HepG2 (cell line): Measurements from ENCODE around the gene LRRC27. TPM values are rescaled to one million over a fixed set of nuclear protein-coding genes. Genes with fewer than 3 reads are reported as not detected.

ENCODE experiments used
- ELF1 ChIP-seq: sonication (generic); formaldehyde crosslinking; IDR thresholded peaks from 2 replicates; pipeline ENCODE4 v1.4.0; 2020; ENCODE audit warnings: missing genetic modification reagents
- ERF ChIP-seq: IDR thresholded peaks from 2 replicates; pipeline ENCODE4 v1.6.1; 2018; ENCODE audit warnings: missing biosample characterization, missing genetic modification reagents
- HNRNPUL1 ChIP-seq: fragments of 200-400 bp; formaldehyde crosslinking; IDR thresholded peaks from 2 replicates; pipeline ENCODE4 v1.6.1; 2017; ENCODE audit warnings: low read depth, mild to moderate bottlenecking, low read length, moderate library complexity
- SIN3B ChIP-seq: fragments of 150-350 bp; IDR thresholded peaks from 2 replicates; pipeline ENCODE4 v1.6.1; 2014; ENCODE audit warnings: low read length
- SKI ChIP-seq: fragments of 450-650 bp; IDR thresholded peaks from one replicate; pipeline ENCODE4 v1.6.1; 2018; ENCODE audit warnings: mild to moderate bottlenecking; ENCODE audit not compliant: partially characterized antibody
- SNAI1 ChIP-seq: sonication (generic); formaldehyde crosslinking; IDR thresholded peaks from 2 replicates; pipeline ENCODE4 v1.5.0; 2020; ENCODE audit warnings: mild to moderate bottlenecking, missing genetic modification reagents, borderline replicate concordance
- ZBTB1 ChIP-seq: sonication (generic); formaldehyde crosslinking; IDR thresholded peaks from 2 replicates; pipeline ENCODE4 v1.4.0; 2020; ENCODE audit warnings: missing genetic modification reagents, borderline replicate concordance
- ZKSCAN5 ChIP-seq: sonication (generic); formaldehyde crosslinking; IDR thresholded peaks from 2 replicates; pipeline ENCODE4 v1.5.1; 2020; ENCODE audit warnings: mild to moderate bottlenecking, missing genetic modification reagents
- polyA plus RNA-seq, 8 experiments: library from polyadenylated mRNA; depleted of rRNA in 3 of 8; stranded (reverse) in 7 of 8; unstranded in 1 of 8; fragments of >200 nt; fragmentation: Illumina TruSeq in 4 of 8; extraction: Trizol in 4 of 8; gene quantifications; 2 replicates each; pipeline versions ENCODE4 v1.2.1 to v1.2.3, GENCODE V29; 2011 to 2016; ENCODE audit warnings: low read depth in 4 of 8, missing spikeins in 1 of 8, mixed read lengths in 1 of 8; ENCODE audit not compliant: insufficient read depth in 1 of 8
- total RNA-seq, 5 experiments: library from RNA; depleted of rRNA; stranded (reverse); fragments of >200 nt; fragmentation: Illumina TruSeq; extraction: Trizol; gene quantifications; 2 replicates each; pipeline ENCODE4 v1.2.3, GENCODE V29; 2016; ENCODE audit warnings: low read depth in 1 of 5
- TF ChIP-seq, protein P1 (sequence below): sonication (generic); formaldehyde crosslinking; IDR thresholded peaks from 2 replicates; pipeline ENCODE4 v1.4.0; 2020; ENCODE audit warnings: missing genetic modification reagents, borderline replicate concordance
- TF ChIP-seq, protein P2 (sequence below): sonication (generic); formaldehyde crosslinking; IDR thresholded peaks from 2 replicates; pipeline ENCODE4 v1.8.0; 2022; ENCODE audit warnings: missing genetic modification reagents, mild to moderate bottlenecking, moderate library complexity, borderline replicate concordance
- TF ChIP-seq, protein P3 (sequence below), 2 experiments: fragments of 450-650 bp in 1 of 2; sonication (generic) in 1 of 2; formaldehyde crosslinking in 1 of 2; IDR thresholded peaks; 2 replicates each; pipeline versions ENCODE4 v1.6.1 to v1.8.0; 2016 to 2022; ENCODE audit warnings: antibody characterized with exemption in 1 of 2, mild to moderate bottlenecking in 1 of 2, missing genetic modification reagents in 1 of 2

The LRRC27 gene
- total and polyA plus RNA-seq, 2 of the 13 experiments (the other 11 are each of a cell fraction or from before 2014, with no cell fraction given) = 4.2 to 4.6 TPM

DNA sequence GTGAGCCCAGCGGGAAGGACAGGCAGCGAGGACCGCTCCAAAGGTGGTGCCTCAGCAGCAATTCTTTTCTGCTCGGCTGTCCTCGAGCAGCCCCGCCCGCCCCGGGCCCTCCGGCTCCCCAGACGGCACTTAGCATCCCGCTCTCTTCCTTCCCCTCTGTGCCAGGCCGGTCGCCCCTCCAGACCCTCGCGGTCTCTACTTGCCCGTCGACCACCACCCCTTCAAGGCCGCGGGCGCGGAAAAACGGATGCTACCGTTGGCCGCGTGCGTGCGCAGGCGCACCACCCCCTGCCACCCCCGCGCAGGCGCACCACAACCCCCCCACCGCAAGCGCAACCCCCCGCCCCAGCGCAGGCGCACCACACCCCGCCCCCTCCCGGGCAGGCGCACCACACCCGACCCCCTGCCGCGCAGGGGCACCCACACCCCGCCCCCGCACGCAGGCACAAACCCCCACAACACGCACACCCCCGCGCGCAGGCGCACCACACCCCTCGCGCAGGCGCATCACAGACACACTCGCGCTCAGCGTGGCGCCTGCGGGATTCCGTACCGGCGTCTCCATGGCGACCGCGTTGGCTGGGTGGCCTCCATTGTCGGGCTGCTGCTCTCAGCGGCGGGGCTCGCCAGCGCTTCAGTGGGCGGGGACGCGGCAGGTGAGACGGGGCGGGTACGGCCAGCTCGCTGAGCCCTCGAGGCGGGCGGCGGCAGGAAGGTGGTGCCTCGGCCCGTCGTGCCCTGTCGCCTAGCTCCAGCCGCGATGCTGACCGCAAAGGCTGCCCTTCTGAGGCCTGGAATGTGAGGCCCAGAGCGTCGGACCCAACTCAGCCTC is at the start of gene LRRC27 (continued):
- TF ChIP-seq, protein P1, sequence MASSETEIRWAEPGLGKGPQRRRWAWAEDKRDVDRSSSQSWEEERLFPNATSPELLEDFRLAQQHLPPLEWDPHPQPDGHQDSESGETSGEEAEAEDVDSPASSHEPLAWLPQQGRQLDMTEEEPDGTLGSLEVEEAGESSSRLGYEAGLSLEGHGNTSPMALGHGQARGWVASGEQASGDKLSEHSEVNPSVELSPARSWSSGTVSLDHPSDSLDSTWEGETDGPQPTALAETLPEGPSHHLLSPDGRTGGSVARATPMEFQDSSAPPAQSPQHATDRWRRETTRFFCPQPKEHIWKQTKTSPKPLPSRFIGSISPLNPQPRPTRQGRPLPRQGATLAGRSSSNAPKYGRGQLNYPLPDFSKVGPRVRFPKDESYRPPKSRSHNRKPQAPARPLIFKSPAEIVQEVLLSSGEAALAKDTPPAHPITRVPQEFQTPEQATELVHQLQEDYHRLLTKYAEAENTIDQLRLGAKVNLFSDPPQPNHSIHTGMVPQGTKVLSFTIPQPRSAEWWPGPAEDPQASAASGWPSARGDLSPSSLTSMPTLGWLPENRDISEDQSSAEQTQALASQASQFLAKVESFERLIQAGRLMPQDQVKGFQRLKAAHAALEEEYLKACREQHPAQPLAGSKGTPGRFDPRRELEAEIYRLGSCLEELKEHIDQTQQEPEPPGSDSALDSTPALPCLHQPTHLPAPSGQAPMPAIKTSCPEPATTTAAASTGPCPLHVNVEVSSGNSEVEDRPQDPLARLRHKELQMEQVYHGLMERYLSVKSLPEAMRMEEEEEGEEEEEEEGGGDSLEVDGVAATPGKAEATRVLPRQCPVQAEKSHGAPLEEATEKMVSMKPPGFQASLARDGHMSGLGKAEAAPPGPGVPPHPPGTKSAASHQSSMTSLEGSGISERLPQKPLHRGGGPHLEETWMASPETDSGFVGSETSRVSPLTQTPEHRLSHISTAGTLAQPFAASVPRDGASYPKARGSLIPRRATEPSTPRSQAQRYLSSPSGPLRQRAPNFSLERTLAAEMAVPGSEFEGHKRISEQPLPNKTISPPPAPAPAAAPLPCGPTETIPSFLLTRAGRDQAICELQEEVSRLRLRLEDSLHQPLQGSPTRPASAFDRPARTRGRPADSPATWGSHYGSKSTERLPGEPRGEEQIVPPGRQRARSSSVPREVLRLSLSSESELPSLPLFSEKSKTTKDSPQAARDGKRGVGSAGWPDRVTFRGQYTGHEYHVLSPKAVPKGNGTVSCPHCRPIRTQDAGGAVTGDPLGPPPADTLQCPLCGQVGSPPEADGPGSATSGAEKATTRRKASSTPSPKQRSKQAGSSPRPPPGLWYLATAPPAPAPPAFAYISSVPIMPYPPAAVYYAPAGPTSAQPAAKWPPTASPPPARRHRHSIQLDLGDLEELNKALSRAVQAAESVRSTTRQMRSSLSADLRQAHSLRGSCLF (CRISPR knock-in tag) = no peak
- TF ChIP-seq, protein P2, sequence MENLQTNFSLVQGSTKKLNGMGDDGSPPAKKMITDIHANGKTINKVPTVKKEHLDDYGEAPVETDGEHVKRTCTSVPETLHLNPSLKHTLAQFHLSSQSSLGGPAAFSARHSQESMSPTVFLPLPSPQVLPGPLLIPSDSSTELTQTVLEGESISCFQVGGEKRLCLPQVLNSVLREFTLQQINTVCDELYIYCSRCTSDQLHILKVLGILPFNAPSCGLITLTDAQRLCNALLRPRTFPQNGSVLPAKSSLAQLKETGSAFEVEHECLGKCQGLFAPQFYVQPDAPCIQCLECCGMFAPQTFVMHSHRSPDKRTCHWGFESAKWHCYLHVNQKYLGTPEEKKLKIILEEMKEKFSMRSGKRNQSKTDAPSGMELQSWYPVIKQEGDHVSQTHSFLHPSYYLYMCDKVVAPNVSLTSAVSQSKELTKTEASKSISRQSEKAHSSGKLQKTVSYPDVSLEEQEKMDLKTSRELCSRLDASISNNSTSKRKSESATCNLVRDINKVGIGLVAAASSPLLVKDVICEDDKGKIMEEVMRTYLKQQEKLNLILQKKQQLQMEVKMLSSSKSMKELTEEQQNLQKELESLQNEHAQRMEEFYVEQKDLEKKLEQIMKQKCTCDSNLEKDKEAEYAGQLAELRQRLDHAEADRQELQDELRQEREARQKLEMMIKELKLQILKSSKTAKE (CRISPR knock-in tag) = peak; percentile 51; the same call in 1 of the 2 replicates
- TF ChIP-seq, protein P3, sequence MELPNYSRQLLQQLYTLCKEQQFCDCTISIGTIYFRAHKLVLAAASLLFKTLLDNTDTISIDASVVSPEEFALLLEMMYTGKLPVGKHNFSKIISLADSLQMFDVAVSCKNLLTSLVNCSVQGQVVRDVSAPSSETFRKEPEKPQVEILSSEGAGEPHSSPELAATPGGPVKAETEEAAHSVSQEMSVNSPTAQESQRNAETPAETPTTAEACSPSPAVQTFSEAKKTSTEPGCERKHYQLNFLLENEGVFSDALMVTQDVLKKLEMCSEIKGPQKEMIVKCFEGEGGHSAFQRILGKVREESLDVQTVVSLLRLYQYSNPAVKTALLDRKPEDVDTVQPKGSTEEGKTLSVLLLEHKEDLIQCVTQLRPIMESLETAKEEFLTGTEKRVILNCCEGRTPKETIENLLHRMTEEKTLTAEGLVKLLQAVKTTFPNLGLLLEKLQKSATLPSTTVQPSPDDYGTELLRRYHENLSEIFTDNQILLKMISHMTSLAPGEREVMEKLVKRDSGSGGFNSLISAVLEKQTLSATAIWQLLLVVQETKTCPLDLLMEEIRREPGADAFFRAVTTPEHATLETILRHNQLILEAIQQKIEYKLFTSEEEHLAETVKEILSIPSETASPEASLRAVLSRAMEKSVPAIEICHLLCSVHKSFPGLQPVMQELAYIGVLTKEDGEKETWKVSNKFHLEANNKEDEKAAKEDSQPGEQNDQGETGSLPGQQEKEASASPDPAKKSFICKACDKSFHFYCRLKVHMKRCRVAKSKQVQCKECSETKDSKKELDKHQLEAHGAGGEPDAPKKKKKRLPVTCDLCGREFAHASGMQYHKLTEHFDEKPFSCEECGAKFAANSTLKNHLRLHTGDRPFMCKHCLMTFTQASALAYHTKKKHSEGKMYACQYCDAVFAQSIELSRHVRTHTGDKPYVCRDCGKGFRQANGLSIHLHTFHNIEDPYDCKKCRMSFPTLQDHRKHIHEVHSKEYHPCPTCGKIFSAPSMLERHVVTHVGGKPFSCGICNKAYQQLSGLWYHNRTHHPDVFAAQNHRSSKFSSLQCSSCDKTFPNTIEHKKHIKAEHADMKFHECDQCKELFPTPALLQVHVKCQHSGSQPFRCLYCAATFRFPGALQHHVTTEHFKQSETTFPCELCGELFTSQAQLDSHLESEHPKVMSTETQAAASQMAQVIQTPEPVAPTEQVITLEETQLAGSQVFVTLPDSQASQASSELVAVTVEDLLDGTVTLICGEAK (IDR thresholded peaks at IDR 0.05) = no peak
- TF ChIP-seq, protein P3 (CRISPR knock-in tag; IDR thresholded peaks at IDR 0.05) = peak; percentile 37; the same call in 1 of the 2 replicates
- TF ChIP-seq ZBTB1 (CRISPR knock-in tag) (no peak), SNAI1 (CRISPR knock-in tag) (no peak), HNRNPUL1 (no peak), ZKSCAN5 (CRISPR knock-in tag) (no peak), SKI (peak; percentile 68), ELF1 (CRISPR knock-in tag) (peak; percentile 55; the same call in 1 of the 2 replicates), ERF (peak; percentile 65; the same call in 1 of the 2 replicates), SIN3B (0 out of 2 replicates have a peak, but pooled peaks have one; percentile 26)
